Measurements from ENCODE around the gene ITGA2B. TPM values are rescaled to one million over a fixed set of nuclear protein-coding genes. Genes with fewer than 3 reads are reported as not detected.

The ITGA2B gene
- total and polyA plus RNA-seq, 2 of the 8 experiments (the other 6 are each of a cell fraction or from before 2014, with no cell fraction given) = 6.9 to 12.3 TPM

DNA sequence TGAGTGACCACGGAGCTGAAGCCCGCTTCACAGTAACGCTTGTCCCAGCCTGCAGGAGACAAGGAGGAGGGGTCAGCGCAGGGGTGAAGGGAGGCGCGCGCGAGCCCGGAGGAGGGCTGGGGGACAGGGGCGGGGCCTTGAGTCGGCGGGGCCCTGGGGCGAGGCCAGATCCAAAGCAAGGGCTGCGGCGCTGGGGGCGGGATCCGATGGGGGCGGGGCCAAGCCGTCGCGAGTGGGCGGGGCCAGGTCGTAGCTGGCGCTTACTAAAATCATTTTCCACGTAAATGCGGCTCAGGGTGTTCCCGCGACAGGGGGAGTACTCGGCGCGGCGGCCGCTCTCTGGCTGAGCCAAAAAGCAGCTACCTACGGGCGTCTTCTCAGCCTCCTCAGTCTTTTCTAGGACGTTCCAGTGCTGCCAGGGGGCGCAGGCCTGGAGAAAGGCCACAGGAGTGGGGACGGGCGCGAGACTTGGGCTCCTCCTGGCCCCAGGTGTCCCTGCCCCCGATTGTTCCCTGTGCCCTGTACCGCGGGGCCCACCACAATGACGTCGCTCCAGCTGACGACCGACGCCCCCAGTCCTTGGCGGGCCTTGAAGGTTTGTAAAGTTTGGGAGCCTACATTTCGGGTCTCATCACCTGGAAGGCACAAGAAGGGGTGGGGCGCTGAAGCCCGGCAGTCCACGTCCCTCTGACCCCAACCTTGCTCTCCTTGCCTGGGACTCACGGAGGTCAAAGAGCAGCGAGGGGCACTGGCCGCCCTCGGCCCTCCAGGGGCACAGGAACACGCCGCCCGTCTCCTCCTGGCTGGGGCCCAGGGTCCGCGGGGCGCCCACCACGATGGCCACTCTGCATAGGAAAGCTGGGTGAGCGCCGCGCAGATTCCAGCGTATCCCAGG lies 3.9 kb downstream of the ITGA2B start:
- POLR2A ChIA-PET (ENCODE audit: partially characterized antibody) = interaction anchor here (0.7 to 2.2 kb wide), 6 partner anchors 10 to 77 kb away, joined by 3 to 10 read pairs (median 3); partner anchors contain the start of gene RUNDC3A
- no peak for TF ChIP-seq GABPA (IDR thresholded peaks at IDR 0.05; ENCODE audit: borderline replicate concordance, insufficient read depth, low read length)
- TF ChIP-seq, protein P1, sequence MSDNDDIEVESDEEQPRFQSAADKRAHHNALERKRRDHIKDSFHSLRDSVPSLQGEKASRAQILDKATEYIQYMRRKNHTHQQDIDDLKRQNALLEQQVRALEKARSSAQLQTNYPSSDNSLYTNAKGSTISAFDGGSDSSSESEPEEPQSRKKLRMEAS (IDR thresholded peaks at IDR 0.05) = no peak
- TF ChIP-seq CEBPB (IDR thresholded peaks at IDR 0.05; ENCODE audit: low read depth, low read length) = no peak
- TF ChIP-seq BCL11A (IDR thresholded peaks at IDR 0.05; ENCODE audit: low read depth in 2 of 2, low read length in 2 of 2) = no peak
- TF ChIP-seq ASH2L (IDR thresholded peaks at IDR 0.05; ENCODE audit: low read length) = peak; percentile 41
- no peak for TF ChIP-seq MAFK (IDR thresholded peaks at IDR 0.05; ENCODE audit: low read depth, low read length)
- TF ChIP-seq TAF1 (IDR thresholded peaks at IDR 0.05; ENCODE audit: low read depth, low read length) = peak; percentile 30
- TF ChIP-seq PHF8 (conservative IDR thresholded peaks at IDR 0.05; ENCODE audit: low read depth, low read length) = 0 out of 2 replicates have a peak, but pooled peaks have one; percentile 46
- TF ChIP-seq, protein P2, sequence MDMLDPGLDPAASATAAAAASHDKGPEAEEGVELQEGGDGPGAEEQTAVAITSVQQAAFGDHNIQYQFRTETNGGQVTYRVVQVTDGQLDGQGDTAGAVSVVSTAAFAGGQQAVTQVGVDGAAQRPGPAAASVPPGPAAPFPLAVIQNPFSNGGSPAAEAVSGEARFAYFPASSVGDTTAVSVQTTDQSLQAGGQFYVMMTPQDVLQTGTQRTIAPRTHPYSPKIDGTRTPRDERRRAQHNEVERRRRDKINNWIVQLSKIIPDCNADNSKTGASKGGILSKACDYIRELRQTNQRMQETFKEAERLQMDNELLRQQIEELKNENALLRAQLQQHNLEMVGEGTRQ (IDR thresholded peaks at IDR 0.05; ENCODE audit: low read length) = no peak

More for the DNA sequence above, 3.9 kb downstream of the ITGA2B start:
- peak overlapping the region; percentile 49 to 74 (median 66) for H3K4me3 ChIP-seq (ENCODE audit: extremely low read depth in 1 of 4, insufficient read depth in 2 of 4, low read depth in 3 of 4, low read length in 4 of 4)
- peak overlapping the region; percentile 37 for H4K91ac ChIP-seq (replicated peaks; ENCODE audit: insufficient read length, low read length)
- peak overlapping the region; percentile 80; the same call in 1 of the 2 replicates for H4K8ac ChIP-seq (ENCODE audit: extremely low read depth, insufficient read depth, low read length)
- H3K56ac ChIP-seq (replicated peaks; ENCODE audit: insufficient read length, low read depth, low read length) = no peak overlapping the region
- H3K79me1 ChIP-seq (ENCODE audit: low read depth, low read length) = no peaks in the 10 kb centered on the region
- H3K18ac ChIP-seq (ENCODE audit: extremely low read depth, low read length) = peak overlapping the region; percentile 93
- FAIRE-seq = no peak
- H3K27me3 ChIP-seq (replicated peaks in 1 of 4; ENCODE audit: control insufficient read depth in 3 of 4, extremely low read depth in 1 of 4, insufficient read depth in 3 of 4, low read length in 3 of 4) = peaks cover 10 to 34% (median 31%) of the 10 kb centered on the region in 4 experiments
- no peak overlapping the region for H2BK20ac ChIP-seq (ENCODE audit: low read length)
- peak overlapping the region; percentile 75; the same call in 1 of the 2 replicates for H2BK12ac ChIP-seq (ENCODE audit: low read depth, low read length)
- WGBS, 2 experiments (ENCODE audit: extremely low coverage in 1 of 2, insufficient coverage in 1 of 2, insufficient read length in 1 of 2, insufficient replicate concordance in 2 of 2, low coverage in 1 of 2, low lambda C conversion rate in 2 of 2, missing lambda C conversion rate in 1 of 2) = 5% methylated on average over 41 of the region's 68 CpGs; no CpG with 5 or more reads in 1 of the 2 experiments
- no peak overlapping the region for H3K27ac ChIP-seq (ENCODE audit: low read depth, low read length)
- H3K4ac ChIP-seq (replicated peaks; ENCODE audit: insufficient read length, low read depth, low read length) = no peak overlapping the region
- H3K4me2 ChIP-seq (ENCODE audit: insufficient read depth in 1 of 2, low read depth in 2 of 2, low read length in 2 of 2) = peak overlapping the region; percentile 84 to 96
- no peaks in the 10 kb centered on the region for H3K79me2 ChIP-seq (ENCODE audit: control insufficient read depth in 1 of 2, insufficient read depth in 2 of 2, low read length in 2 of 2)
- no peaks in the 10 kb centered on the region for H3K9me3 ChIP-seq (ENCODE audit: insufficient read depth in 2 of 2, low read depth in 1 of 2, low read length in 1 of 2)
- no peak overlapping the region for H2BK120ac ChIP-seq (replicated peaks; ENCODE audit: low read depth, low read length)
- no peak overlapping the region for H3K23ac ChIP-seq (ENCODE audit: insufficient read length)
- no peak overlapping the region for H2AK5ac ChIP-seq (ENCODE audit: low read depth, low read length)
- no peak overlapping the region for H3K14ac ChIP-seq (ENCODE audit: insufficient read length)
- no peaks in the 10 kb centered on the region for H3K36me3 ChIP-seq (ENCODE audit: control insufficient read depth in 2 of 4, insufficient read depth in 4 of 4, low read length in 3 of 4)
- H3K4me1 ChIP-seq (replicated peaks in 1 of 4; ENCODE audit: control insufficient read depth in 3 of 4, insufficient read depth in 4 of 4, low read length in 3 of 4) = peaks cover 3 to 21% (median 7%) of the 10 kb centered on the region in 4 experiments; a peak in 6 of 7 replicates
- H3K23me2 ChIP-seq (ENCODE audit: low read depth, low read length) = peaks cover 12% of the 10 kb centered on the region; the same call in 1 of the 2 replicates
- peak; percentile 75 to 95 for DNase-seq (ENCODE audit: low read depth in 1 of 2, low spot score in 2 of 2)
- peaks cover 0 to 4% of the 10 kb centered on the region in 2 experiments for H4K20me1 ChIP-seq (replicated peaks in 1 of 2; ENCODE audit: control insufficient read depth in 1 of 2, insufficient read depth in 2 of 2, low read length in 2 of 2)
- CTCF ChIA-PET (ENCODE audit: partially characterized antibody) = interaction anchor here (0.6 to 3.0 kb wide), 10 partner anchors 10 to 149 kb away, joined by 3 to 24 read pairs (median 4); no protein-coding TSS in a partner anchor
- H2AFZ ChIP-seq (ENCODE audit: low read length) = peak overlapping the region; percentile 85
- H3K9ac ChIP-seq (replicated peaks in 1 of 4; ENCODE audit: extremely low read depth in 1 of 4, low read depth in 3 of 4, low read length in 3 of 4) = peak overlapping the region in 1 of 4 experiments; percentile 37; a peak in 2 of 7 replicates
- H4K5ac ChIP-seq (ENCODE audit: insufficient read length, low read depth, low read length) = no peak overlapping the region
- peak overlapping the region; percentile 46; the same call in 1 of the 2 replicates for H2BK15ac ChIP-seq (ENCODE audit: low read length)
- peak overlapping the region; percentile 35; the same call in 1 of the 2 replicates for H2BK5ac ChIP-seq (ENCODE audit: low read depth, low read length)
